Neural cell (in vitro differentiated cells): Measurements from ENCODE around the gene KRT15.

ENCODE experiments used
- EP300 ChIP-seq: fragments of 450-650 bp; conservative IDR thresholded peaks from 2 replicates; pipeline ENCODE4 v1.6.1; 2014; ENCODE audit warnings: antibody characterized with exemption, mild to moderate bottlenecking, moderate library complexity; ENCODE audit not compliant: poor library complexity, severe bottlenecking
- EZH2 ChIP-seq: fragments of 200-600, 300-800 bp; shearing (Covaris generic), sonication (generic); IDR thresholded peaks from 2 replicates; pipeline ENCODE4 v1.6.1; 2014; ENCODE audit warnings: antibody characterized with exemption, low read length, borderline replicate concordance, mild to moderate bottlenecking; ENCODE audit not compliant: insufficient read depth, poor library complexity, severe bottlenecking
- MXI1 ChIP-seq: fragments of 450-650 bp; conservative IDR thresholded peaks from 2 replicates; pipeline ENCODE4 v1.6.1; 2014; ENCODE audit warnings: antibody characterized with exemption, mild to moderate bottlenecking; ENCODE audit not compliant: poor library complexity, severe bottlenecking
- TAF1 ChIP-seq: IDR thresholded peaks from 2 replicates; pipeline ENCODE4 v1.6.1; 2012; ENCODE audit warnings: low read depth
- TF ChIP-seq, protein P1 (sequence below): fragments of 450-650 bp; IDR thresholded peaks from 2 replicates; pipeline ENCODE4 v1.5.1; 2014; ENCODE audit warnings: antibody characterized with exemption, mild to moderate bottlenecking, moderate library complexity; ENCODE audit not compliant: poor library complexity, severe bottlenecking
- TF ChIP-seq, protein P2 (sequence below): IDR thresholded peaks from 2 replicates; pipeline ENCODE4 v1.6.1; 2012; ENCODE audit warnings: borderline replicate concordance

DNA sequence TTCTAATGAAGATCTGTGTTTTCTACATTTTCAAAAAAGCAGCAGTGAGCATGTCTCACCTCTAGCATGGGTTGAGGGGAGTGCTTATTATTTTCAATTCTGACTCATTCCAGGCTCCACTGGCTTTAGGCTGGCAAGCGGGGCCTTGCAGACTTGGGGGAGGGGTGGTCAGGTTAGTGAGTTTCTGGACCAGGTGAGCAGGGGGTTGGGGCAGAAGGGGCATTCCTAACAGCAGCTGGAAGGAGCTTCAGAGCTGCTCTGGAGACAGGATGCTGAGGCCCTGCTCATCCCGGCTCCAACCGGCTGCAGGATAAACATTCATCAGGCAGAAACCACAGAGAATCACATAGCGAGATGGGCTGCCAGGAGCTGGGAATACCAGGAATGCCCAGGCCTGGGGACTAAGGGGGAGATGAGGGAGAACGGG, 19.9 kb upstream of the KRT15 start:
- TF ChIP-seq MXI1 (no peak), EP300 (no peak), EZH2 (no peak), TAF1 (no peak)
- TF ChIP-seq, protein P1, sequence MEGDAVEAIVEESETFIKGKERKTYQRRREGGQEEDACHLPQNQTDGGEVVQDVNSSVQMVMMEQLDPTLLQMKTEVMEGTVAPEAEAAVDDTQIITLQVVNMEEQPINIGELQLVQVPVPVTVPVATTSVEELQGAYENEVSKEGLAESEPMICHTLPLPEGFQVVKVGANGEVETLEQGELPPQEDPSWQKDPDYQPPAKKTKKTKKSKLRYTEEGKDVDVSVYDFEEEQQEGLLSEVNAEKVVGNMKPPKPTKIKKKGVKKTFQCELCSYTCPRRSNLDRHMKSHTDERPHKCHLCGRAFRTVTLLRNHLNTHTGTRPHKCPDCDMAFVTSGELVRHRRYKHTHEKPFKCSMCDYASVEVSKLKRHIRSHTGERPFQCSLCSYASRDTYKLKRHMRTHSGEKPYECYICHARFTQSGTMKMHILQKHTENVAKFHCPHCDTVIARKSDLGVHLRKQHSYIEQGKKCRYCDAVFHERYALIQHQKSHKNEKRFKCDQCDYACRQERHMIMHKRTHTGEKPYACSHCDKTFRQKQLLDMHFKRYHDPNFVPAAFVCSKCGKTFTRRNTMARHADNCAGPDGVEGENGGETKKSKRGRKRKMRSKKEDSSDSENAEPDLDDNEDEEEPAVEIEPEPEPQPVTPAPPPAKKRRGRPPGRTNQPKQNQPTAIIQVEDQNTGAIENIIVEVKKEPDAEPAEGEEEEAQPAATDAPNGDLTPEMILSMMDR = no peak
- TF ChIP-seq, protein P2, sequence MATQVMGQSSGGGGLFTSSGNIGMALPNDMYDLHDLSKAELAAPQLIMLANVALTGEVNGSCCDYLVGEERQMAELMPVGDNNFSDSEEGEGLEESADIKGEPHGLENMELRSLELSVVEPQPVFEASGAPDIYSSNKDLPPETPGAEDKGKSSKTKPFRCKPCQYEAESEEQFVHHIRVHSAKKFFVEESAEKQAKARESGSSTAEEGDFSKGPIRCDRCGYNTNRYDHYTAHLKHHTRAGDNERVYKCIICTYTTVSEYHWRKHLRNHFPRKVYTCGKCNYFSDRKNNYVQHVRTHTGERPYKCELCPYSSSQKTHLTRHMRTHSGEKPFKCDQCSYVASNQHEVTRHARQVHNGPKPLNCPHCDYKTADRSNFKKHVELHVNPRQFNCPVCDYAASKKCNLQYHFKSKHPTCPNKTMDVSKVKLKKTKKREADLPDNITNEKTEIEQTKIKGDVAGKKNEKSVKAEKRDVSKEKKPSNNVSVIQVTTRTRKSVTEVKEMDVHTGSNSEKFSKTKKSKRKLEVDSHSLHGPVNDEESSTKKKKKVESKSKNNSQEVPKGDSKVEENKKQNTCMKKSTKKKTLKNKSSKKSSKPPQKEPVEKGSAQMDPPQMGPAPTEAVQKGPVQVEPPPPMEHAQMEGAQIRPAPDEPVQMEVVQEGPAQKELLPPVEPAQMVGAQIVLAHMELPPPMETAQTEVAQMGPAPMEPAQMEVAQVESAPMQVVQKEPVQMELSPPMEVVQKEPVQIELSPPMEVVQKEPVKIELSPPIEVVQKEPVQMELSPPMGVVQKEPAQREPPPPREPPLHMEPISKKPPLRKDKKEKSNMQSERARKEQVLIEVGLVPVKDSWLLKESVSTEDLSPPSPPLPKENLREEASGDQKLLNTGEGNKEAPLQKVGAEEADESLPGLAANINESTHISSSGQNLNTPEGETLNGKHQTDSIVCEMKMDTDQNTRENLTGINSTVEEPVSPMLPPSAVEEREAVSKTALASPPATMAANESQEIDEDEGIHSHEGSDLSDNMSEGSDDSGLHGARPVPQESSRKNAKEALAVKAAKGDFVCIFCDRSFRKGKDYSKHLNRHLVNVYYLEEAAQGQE = peak; percentile 38
